ENCODE data around the gene PDP2. TPM values are rescaled to one million over a fixed set of nuclear protein-coding genes. Genes with fewer than 3 reads are reported as not detected.

PDP2 gene
- total RNA-seq, 1 donor from 2014 or later: 2.8 TPM

DNA sequence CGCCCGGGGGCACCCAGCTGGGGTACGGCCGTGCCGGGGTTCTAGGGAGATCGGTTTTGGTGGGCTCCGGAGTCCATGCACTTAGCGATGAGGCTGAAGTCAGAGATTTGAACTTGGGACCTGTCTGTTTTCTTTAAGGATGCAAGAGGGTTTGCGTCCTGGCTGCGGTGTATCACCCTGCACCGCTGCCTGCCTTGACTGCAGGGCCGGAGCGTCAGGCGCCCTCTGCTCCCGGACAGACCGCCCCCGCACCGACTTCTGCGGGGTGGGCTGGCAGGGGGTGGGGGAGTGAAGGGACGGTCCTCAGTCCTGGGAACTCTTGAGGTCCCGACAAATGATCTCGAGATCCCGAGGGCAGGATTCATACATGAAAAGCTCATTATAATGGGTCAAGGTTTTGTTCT, 701 bp downstream of the PDP2 start:
- Histone ChIP-seq H3K36me3 (peaks cover 20% of the 10 kb centered on the region), H3K4me3 (peak overlapping the region; percentile 86), H3K27ac (replicated peaks) (peak overlapping the region; percentile 55), H3K4me1 (peaks cover 20% of the 10 kb centered on the region), H3K9me3 (replicated peaks) (no peaks in the 10 kb centered on the region), H3K27me3 (ENCODE audit: low read depth) (no peaks in the 10 kb centered on the region)
- TF ChIP-seq, protein P1, sequence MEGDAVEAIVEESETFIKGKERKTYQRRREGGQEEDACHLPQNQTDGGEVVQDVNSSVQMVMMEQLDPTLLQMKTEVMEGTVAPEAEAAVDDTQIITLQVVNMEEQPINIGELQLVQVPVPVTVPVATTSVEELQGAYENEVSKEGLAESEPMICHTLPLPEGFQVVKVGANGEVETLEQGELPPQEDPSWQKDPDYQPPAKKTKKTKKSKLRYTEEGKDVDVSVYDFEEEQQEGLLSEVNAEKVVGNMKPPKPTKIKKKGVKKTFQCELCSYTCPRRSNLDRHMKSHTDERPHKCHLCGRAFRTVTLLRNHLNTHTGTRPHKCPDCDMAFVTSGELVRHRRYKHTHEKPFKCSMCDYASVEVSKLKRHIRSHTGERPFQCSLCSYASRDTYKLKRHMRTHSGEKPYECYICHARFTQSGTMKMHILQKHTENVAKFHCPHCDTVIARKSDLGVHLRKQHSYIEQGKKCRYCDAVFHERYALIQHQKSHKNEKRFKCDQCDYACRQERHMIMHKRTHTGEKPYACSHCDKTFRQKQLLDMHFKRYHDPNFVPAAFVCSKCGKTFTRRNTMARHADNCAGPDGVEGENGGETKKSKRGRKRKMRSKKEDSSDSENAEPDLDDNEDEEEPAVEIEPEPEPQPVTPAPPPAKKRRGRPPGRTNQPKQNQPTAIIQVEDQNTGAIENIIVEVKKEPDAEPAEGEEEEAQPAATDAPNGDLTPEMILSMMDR (IDR thresholded peaks at IDR 0.05; ENCODE audit: borderline replicate concordance): no peak
- intact Hi-C loops (cut with micrococcal nuclease): no loop called here
- DNase-seq: no peak

DNA sequence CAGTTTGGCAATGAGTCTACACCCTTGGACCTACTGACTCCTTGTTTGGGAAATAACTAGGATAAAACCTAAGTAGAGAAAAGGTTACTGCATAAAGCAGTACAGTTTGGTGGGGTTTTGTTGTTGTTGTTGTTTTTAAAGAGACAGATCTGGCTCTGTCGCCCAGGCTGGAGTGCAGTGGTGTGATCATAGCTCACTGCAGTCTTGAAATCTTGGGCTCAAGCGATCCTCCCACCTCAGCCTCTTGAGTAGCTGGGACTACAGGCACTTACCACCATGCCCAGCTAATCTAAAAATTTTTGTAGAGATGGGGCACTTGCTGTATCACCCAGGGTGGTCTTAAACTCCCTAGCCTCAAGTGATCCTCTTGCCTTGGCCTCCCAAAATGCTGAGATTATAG, 1.2 kb downstream of the PDP2 start:
- intact Hi-C loops (cut with micrococcal nuclease): no loop called here
- TF ChIP-seq, protein P1 (IDR thresholded peaks at IDR 0.05; ENCODE audit: borderline replicate concordance): no peak
- Histone ChIP-seq H3K36me3 (peaks cover 20% of the 10 kb centered on the region), H3K27me3 (ENCODE audit: low read depth) (no peaks in the 10 kb centered on the region), H3K9me3 (replicated peaks) (no peaks in the 10 kb centered on the region), H3K4me1 (peaks cover 20% of the 10 kb centered on the region), H3K27ac (replicated peaks) (no peak overlapping the region), H3K4me3 (peak overlapping the region; percentile 86)
- no peak for DNase-seq

DNA sequence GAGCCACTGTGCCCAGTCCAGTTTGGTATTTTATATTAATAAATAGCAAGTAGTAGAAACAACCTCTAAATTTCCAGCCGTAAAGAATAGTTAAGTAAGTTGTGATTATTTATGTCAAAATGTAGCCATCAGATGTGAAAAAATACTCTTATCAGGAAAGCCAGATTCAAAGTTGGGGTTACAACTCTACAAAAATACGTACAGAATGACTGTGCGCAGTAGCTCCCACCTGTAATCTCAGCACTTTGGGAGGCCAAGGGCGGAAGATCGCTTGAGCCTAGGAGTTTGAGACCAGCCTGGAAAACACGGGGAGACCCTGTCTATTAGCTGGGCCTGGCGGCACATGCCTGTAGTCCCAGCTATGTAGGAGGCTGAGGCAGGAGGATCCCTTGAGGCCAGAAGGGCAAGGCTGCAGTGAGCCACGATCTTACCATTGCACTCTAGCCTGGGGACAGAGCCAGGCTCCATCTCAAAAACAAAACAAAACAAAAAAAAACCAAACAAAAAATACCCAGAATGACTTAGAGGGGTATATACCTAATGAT, 1.7 kb downstream of the PDP2 start:
- no peak overlapping the region for H3K27ac ChIP-seq (replicated peaks)
- intact Hi-C loops (cut with micrococcal nuclease): no loop called here
- DNase-seq: no peak

DNA sequence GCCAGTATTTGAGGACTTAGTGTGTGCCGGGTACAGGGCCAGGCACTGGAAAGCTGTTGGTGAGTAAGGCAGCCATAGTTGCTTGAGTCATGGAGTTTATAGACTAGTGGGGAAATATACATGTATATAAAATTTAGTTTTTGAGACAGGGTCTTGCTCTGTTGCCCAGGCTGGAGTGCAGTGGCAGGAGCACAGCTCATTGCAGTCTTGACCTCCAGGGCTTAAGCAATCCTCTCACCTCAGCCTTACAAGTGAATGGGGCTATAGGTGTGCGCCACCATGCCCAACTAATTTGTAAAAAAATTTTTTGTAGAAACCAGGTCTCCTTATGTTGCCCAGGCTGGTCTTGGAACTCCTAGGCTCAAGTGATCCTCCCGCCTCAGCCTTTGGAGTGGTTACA, 2.4 kb downstream of the PDP2 start:
- Histone ChIP-seq H3K9me3 (replicated peaks) (no peaks in the 10 kb centered on the region), H3K36me3 (peaks cover 20% of the 10 kb centered on the region), H3K4me3 (no peak overlapping the region), H3K27me3 (ENCODE audit: low read depth) (no peaks in the 10 kb centered on the region), H3K27ac (replicated peaks) (no peak overlapping the region), H3K4me1 (peaks cover 20% of the 10 kb centered on the region)
- DNase-seq: no peak
- intact Hi-C loops (cut with micrococcal nuclease): no loop called here
- TF ChIP-seq, protein P1 (IDR thresholded peaks at IDR 0.05; ENCODE audit: borderline replicate concordance): no peak

More for the DNA sequence above, 1.7 kb downstream of the PDP2 start:
- no peaks in the 10 kb centered on the region for H3K9me3 ChIP-seq (replicated peaks)
- no peaks in the 10 kb centered on the region for H3K27me3 ChIP-seq (ENCODE audit: low read depth)
- TF ChIP-seq, protein P1 (IDR thresholded peaks at IDR 0.05; ENCODE audit: borderline replicate concordance): no peak
- no peak overlapping the region for H3K4me3 ChIP-seq
- peaks cover 20% of the 10 kb centered on the region for H3K4me1 ChIP-seq
- peaks cover 20% of the 10 kb centered on the region for H3K36me3 ChIP-seq

DNA sequence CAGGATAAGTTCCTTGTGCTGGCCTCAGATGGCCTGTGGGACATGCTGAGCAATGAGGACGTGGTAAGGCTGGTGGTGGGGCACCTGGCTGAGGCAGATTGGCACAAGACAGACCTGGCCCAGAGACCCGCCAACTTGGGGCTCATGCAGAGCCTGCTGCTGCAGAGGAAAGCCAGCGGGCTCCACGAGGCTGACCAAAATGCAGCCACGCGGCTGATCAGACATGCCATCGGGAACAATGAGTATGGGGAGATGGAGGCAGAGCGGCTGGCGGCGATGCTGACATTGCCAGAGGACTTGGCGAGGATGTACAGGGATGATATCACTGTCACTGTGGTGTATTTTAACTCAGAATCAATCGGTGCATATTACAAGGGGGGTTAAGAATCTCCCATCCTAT, 5.2 kb downstream of the PDP2 start:
- peaks cover 20% of the 10 kb centered on the region for H3K36me3 ChIP-seq
- no peaks in the 10 kb centered on the region for H3K9me3 ChIP-seq (replicated peaks)
- TF ChIP-seq, protein P1 (IDR thresholded peaks at IDR 0.05; ENCODE audit: borderline replicate concordance): no peak
- H3K27me3 ChIP-seq (ENCODE audit: low read depth): no peaks in the 10 kb centered on the region
- H3K4me3 ChIP-seq: no peak overlapping the region
- DNase-seq: no peak
- intact Hi-C loops (cut with micrococcal nuclease): no loop called here
- H3K27ac ChIP-seq (replicated peaks): no peak overlapping the region
- H3K4me1 ChIP-seq: peaks cover 13% of the 10 kb centered on the region
